Anterior cingulate cortex (tissue), 58 donors: ENCODE data around the gene PRSS48.
"Not testable (repeated sequence)": the region's sequence is repeated elsewhere in the genome, so short reads cannot be mapped to it uniquely, and the experiment has no call there.

Experiments
- DNase-seq, 58 donors: peaks; one replicate each; lab custom pipeline; 2025; lab: John Stamatoyannopoulos, UW

PRSS48 gene

DNA sequence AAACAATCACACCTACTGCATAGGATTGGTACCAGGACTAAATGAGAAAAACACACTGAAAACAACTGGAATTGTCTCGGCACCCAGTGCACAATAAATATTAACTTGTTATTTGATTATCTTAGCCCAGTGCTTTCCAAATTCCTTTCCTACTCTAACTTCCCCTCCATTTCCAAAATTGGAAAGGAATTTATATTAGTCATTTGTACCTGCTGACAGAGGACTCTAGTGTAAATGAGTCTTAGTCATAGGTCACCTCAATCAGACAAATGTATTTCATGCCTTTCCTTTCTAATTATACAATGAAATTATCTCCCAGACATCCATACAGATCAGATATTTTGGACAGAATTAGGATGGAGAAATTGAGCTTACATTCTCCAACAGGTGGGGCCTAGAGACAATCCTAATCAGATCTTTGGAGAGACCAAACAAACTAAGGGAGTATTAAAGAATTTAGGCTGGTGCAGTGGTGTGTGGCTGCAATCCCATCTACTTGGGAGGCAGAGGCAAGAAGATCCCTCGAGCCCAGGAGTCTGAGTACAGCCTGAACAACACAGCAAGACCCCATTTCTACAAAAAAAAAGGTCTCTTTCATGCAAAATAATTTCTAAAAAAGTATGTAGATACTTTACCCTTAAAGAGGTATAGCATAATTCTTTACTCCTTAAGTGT, 38.4 kb downstream of the PRSS48 start:
- no peak for DNase-seq

DNA sequence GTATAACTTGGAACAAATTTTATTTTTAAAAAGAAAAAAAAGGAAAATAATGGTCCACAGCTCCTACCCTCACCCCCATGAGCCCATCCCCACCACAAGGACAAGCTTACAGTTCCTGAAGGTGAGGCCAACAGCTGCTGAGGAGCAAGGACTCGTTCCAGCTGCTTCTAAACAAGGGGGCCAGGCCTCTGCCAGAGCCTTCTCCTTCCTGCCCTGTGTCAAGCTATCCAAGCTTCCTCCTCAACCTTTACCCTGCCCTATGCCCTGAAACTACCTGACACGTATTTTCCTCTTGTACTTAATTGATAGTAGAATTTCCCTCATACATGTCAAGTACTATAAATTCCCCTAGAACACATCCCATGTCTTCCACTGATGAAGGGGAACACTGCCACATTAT, 39.7 kb downstream of the PRSS48 start:
- no peak for DNase-seq

DNA sequence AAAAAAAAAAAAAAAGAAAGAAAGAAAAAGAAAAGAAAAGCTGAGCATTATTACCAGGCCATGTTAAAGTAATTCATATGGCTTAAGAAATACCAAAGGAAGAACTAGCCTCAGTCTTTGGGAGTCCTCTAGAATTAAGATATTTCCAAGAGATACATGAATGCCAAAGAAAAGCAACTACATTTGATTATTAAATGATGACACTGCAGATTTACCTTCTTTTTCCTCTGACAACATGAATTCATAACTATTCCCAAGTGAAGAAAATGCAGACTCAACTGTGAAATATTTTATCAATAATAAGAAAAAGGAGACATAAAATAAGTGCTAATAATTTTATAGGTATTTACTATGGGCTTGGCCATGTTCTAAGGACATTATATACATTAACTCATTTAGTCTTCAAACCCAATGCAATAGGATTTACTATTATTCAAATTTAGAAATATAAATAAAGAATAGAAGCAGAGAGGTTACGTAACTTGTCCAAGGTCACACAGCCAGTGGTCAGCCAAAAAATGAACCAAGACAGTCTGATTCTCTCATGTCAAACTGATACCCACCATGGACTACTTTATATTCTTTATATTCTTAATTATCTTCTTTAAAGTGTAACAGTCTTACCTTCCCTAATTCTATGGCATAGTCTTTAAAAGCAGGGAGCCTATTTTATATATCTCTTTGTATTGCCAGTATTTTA, 41.5 kb downstream of the PRSS48 start:
- DNase-seq, result no peak

DNA sequence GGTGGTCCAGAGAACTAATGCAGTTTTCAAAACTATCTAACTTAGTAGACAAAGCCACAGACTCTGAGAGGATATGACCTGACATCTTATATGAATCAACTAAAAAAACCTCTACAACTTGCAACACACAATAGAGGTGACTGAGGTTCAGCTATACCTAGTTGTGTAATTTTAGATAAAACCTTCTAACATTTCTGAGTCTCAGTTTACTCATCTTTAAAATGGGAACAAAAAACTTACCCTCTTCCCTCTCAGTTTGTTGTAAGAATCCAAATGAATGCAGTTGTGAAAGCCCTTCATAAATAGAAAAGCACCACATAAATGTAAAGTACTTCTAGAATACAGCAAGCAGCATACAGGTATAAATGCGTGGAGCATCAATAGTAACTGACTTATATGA, 42.5 kb downstream of the PRSS48 start:
- DNase-seq, result no peak

DNA sequence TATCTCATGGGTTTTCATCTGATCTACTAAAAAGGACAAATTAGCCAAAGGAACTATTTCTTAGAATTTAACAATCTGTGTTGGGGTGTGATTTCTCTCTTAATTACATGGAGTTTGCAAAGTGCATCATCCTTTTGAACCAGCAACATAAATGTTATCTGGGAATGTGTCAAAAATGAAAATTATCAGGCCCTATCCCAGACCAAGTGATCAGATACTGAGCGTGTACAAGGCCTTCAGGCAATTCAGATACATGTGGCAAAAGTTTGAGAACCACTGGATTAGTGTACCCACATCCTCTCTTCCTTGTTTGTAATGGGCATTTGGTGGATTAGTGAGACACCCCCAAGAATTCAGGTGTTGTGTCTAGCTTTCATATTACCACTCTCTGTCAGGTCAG, 44.6 kb downstream of the PRSS48 start:
- no peak for DNase-seq

DNA sequence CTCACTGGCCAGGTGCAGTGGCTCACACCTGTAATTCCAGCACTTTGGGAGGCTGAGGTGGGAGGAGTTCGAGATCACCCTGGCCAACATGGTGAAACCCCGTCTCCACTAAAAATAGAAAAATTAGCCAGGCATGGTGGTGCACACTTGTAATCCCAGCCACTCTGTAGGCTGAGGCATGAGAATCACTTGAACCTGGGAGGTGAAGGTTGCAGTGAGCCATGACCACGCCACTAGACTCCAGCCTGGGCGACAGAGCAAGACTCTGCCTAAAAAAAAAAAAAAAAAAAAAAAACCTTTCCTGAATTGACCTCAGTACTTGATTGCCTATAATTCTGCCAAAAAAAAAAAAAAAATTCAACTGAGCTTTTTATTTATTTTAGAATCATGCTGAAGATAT, 45.2 kb downstream of the PRSS48 start:
- DNase-seq, result not testable (repeated sequence)

DNA sequence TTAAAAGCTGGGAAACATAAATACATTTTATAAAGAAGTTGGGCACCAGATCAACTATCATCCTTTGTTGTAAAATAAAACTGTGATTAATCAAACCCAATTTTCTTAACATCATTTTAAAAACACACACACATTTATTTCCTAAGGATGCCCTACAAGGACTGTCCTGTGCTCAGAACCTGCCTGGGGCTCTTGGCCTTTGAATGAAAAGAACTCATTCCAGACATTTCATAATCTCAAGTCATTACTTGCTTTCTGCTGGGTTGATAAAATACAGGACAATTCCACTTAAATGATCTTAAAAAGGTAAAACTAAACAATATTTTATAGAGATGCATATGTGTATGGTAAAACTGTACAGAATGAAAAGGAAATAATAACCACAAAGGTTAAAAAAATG, 45.6 kb downstream of the PRSS48 start:
- DNase-seq, result no peak

DNA sequence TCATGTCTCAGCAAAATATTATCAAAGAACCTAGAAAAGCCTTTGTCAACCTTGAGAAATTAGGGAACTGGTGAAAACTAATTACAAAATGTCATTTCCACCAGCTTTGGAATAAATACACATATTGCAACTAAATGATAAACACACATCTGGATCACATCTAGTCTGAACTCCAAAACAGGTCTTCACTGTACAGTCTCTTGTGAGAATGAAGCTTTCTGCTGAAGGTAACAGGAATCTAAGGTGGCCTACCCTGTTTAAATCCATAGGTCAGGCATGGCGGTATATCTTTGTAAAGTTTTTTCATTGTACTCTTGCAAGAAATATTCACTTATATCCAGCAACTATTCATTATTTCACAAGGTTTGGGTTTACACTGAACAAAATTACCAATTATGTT, 46.7 kb downstream of the PRSS48 start:
- DNase-seq, result no peak

DNA sequence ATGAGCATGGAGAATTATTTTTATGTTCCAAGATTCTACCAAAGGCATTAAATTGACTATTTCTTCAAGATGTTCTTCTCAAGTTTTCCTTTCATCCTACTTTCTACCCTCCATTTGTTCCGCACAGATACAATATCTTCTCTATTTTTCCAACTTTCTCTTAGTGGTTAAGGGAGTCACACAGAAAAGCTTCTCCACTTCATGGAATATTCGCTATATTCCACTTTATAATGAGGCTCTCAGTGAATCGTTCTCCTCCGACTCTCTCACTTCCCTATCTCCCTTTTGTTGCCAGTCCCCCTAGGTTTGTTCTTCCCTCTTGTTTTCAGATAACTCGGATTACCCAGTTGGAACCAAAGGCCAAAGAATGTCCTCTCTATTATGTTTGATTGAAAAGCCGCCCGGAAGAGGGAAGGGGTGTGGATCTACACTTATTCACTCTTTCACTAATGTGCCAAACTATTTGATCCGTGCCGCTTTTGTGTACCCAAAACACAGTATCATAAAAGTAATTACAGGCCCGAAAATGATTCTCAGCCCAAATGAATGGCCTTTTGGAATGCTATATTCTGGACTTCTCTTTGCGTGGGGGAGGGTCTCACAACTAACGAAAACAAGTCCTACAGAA, 47.3 kb downstream of the PRSS48 start:
- DNase-seq, result peak in 5 of 58 donors; percentile 16 to 46 (median 24)

DNA sequence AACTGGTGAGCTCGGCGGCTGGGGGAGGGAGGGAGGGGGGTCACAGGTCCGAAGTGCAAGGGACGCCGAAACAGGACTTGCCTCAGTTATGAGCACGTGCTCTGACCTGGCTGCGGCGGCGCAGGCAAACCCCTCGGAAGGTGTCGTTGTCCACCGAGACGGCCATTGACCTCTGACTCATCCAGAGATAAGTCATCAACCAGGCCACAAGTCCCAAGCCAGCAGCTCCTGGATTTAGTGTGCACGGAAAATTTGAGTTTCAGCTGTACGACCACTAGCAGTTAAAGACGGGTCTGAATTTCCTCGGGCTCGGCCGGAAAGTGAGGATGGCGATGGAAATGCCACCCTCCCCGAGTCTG, 47.8 kb downstream of the PRSS48 start:
- DNase-seq, result peak in 37 of 58 donors; percentile 2 to 65 (median 26)

DNA sequence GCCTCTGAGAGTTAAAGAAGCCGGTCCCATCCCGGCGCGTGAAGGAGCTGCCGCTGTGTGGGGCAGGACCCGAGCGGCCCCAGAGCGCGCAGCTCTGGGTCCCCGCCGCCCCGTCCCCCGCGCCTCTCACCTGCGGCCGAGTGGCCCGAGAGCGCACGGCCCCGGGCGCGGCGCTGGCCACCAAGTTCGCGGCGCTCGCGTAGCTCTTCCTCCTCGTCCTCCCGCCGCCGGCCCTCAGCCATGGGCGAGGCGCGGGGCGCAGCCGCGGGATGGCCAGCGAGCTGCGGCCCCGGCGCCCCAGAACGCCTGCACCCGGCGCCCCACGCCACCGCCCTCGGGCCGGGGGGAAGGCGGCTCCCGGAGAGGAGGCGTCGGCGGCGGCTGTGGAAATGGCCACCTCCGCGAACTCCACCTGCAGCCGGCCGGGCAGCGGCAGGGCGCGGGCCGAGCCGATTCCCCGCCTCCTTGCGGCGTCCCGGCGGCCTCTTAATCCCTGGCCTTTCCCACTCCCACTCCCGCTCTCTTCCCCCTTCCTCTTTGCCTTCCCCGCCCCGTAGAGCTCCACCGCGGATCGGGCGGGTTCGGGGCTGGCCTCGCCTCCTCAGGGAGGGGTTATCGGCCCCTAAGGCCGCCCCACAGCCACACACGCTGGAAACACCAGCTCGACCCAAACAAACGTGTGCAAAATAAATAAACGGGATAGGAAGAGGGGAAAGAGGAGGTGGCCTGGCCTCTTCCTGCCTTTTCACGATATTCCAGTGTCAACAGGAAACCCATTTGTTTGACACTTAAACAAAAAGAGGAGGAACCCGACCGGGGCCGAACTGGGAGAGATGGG, 48.4 kb downstream of the PRSS48 start, which contains the start of gene SH3D19:
Gene SH3D19, minus strand, starts transcription at position 495 of the 838 bp plus-strand sequence. Its CDS starts 253 bp downstream, at position 242.
- peak in 49 of 58 donors; percentile 1 to 64 (median 27) for DNase-seq

DNA sequence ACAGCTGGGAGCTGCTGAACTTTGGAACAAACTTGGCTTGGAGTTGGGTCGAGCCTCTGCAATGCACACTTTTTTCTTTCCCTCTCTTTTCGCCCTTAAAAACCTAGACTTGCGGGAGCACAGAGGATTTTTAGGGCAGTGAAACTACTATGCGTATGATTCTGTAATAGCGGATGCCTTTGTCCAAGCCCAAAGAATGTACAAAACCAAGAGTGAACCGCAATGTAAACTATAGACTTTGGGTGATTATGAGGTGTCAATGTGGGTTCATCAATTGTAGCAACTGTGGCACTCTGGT, 48.9 kb downstream of the PRSS48 start:
- DNase-seq, result no peak

DNA sequence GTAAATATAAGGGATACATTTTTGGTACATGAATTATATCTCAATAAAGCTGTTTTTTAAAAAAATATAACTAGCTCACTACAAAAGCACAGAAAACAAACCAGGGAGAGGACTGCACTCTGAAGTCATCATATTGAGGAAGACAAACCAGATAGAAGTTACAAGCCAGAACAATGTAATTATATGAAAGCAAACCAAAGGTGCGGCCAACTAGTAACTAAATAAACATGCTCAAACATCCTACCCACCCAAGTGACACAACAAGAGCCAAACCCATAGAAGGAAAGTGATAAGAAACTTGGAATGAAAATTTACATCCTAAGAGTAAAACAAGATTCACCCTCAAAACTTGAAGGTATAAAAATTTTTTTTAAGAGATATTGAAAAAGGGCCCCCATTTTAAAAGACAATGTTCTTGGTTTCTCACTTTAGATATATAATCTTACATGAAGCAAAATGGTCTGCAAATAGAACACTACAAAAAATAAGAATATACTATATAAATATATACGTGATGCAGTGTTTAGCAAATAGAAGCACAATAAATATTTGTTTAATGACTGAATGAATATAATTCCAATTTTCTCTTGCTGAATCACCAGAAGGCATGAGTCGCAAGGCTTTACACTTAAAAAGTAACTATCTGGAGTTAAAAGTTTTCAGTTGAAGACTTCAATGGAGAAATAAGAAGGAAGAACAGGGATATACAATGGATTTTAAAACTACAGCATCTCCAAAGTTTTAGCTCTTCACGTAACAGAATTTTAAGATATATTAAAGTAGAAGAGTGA, 52.5 kb downstream of the PRSS48 start:
- DNase-seq, result no peak

DNA sequence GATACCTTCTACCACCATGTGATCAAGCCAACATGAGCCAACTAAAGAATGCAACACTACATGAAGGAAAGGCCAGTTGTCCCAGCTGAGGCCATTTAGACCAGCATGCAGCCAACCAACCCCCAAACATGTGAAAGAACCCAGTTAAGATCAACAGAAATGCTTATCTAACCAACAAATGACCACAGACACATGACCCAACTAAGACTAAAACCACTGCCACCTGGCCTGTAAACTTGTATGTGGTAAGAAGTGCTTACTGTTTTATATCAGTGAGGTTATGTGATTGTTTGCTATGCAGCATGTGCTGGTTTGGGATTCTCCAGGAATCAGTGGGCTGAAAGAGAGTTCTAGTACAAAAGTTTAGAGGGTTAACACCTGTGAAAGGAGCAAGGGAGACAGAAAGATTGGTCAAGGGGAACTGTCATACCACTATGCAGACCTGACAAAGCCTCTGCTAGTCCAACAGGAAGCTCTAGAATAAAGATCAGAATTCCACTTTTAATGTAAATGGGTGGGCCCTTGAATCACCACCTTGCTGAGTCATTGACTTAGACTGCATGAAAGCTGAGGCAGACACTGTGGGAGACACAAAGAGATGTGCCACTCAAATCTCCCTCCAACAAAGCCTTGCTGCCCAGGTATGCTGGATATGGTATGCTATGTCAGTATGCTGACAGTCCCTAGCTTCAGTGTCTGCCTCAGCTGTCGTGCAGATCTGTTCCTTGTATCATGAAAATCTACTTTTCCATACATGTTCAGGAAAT, 54.5 kb downstream of the PRSS48 start:
- DNase-seq, result no peak

DNA sequence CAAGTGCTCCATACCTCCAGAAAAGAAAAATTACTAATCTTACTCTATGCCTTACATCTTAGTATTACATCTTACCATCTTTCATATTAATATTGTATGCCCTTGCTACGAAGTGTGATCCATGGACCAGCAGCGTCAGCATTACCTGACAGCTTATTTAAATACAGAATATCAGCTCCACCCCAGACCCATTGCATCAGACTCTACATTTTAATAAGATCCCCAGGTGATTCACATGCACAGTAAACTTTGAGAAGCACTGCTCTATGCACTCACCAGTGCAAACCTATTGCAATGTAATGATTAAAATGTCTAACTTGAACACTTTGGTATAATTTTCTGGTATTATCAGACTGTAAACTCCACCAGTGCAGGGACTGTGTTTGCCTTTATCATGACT, 62.5 kb downstream of the PRSS48 start:
- no peak for DNase-seq

DNA sequence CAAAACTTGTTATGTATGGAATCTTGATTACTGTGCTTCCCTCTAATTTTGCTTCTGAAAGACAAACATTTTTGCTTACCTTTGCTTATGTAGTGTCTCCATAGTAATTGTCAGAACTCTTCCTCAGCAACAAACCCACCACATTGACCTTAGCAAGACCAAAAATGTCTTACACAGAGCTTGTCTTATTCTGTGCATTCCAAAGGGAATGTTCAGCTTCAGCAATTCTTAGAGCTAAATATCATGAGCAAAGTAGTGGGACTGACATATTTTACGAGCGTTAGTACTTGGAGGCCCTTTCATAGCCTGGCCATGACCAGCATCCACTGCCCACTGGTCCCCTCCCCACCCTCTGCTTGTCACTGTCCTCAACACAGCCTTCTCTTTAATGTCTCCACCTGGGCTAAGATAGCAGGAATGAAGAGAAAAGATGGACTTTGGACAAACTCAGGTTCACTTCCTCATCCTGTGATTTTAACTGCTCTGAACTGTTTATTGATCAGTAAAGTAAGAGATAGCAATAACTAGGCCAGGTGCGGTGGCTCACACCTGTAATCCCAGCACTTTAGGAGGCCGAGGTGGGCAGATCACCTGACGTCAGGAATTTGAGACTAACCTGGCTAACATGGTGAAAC, 63.9 kb downstream of the PRSS48 start:
- no peak for DNase-seq
